Measurements from ENCODE around the gene TEX38. TPM values are rescaled to one million over a fixed set of nuclear protein-coding genes. Genes with fewer than 3 reads are reported as not detected.

The TEX38 gene
- total RNA-seq, 2 donors from 2014 or later: not detected

DNA sequence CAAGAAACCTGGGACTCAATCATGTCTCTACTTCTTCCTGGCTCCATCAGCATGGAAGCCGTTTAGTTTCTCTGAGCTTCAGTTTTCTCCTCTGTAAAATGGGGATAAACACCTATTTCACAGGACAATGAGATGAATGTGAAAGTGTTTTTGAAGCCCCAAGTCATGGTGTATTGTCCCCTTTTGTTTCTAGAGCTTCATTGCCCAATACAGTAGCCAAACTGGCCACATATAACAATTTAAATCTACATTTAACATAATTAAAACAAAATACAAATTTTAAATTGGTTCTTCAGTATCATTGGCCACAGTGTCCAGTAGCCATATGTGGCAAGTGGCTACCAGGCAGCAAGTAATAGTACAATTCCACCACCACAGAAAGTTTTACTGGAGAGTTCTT is 49.5 kb downstream of the TEX38 start:
- Histone ChIP-seq H3K9me3 (no peaks in the 10 kb centered on the region), H3K9ac (ENCODE audit: low read depth in 2 of 2, low read length in 2 of 2) (no peak overlapping the region), H3K4me3 (no peak overlapping the region), H3K36me3 (no peaks in the 10 kb centered on the region), H3K27me3 (no peaks in the 10 kb centered on the region), H3K27ac (no peak overlapping the region), H3K4me1 (peaks cover 13% of the 10 kb centered on the region)
- intact Hi-C loops (cut with DNase I): loop anchor here (5.0 to 10.0 kb wide), 2 partner anchors 189 to 276 kb away; no protein-coding TSS in a partner anchor
- DNase-seq: no peak
- TF ChIP-seq, protein P1, sequence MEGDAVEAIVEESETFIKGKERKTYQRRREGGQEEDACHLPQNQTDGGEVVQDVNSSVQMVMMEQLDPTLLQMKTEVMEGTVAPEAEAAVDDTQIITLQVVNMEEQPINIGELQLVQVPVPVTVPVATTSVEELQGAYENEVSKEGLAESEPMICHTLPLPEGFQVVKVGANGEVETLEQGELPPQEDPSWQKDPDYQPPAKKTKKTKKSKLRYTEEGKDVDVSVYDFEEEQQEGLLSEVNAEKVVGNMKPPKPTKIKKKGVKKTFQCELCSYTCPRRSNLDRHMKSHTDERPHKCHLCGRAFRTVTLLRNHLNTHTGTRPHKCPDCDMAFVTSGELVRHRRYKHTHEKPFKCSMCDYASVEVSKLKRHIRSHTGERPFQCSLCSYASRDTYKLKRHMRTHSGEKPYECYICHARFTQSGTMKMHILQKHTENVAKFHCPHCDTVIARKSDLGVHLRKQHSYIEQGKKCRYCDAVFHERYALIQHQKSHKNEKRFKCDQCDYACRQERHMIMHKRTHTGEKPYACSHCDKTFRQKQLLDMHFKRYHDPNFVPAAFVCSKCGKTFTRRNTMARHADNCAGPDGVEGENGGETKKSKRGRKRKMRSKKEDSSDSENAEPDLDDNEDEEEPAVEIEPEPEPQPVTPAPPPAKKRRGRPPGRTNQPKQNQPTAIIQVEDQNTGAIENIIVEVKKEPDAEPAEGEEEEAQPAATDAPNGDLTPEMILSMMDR (IDR thresholded peaks at IDR 0.05): no peak

DNA sequence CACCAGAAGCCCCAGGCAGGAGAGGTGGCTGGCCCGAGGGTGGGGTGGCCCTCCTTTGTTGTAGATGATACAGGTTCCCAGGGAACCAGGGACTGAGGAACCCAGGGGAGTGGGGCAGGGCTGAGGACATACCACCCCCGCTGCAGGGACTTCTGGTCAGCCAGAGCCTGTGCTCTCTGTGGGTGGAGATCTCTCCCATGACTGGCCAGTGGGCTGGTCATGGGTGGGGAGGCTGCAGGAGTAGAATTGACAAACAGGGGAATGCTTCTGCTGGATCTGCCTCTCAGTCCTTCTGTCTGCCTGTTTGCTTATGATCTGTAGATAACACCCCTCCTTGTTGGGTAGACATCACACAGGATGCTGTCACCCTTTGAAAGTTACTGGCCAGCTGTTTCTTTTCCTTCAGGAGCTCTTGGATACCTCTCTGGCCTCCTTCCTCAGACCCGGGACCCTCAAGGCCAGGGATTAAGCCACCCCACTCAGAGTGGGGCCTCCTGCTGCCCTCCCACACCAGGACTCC is 50.1 kb downstream of the TEX38 start:
- no peak overlapping the region for H3K27ac ChIP-seq
- no peaks in the 10 kb centered on the region for H3K36me3 ChIP-seq
- no peaks in the 10 kb centered on the region for H3K9me3 ChIP-seq
- intact Hi-C loops (cut with DNase I): loop anchor here (5.0 to 10.0 kb wide), 2 partner anchors 189 to 277 kb away; no protein-coding TSS in a partner anchor
- peaks cover 13% of the 10 kb centered on the region for H3K4me1 ChIP-seq
- no peak overlapping the region for H3K9ac ChIP-seq (ENCODE audit: low read depth in 2 of 2, low read length in 2 of 2)
- H3K27me3 ChIP-seq: no peaks in the 10 kb centered on the region
- TF ChIP-seq, protein P1 (IDR thresholded peaks at IDR 0.05): no peak
- no peak for DNase-seq
- H3K4me3 ChIP-seq: no peak overlapping the region

Other genes starting within 250 kb of the TEX38 start
- gene DMBX1, start 182.0 kb upstream of the TEX38 start, total RNA-seq: not detected
- not detected for gene KNCN, start 120.2 kb upstream of the TEX38 start, total RNA-seq
- gene MKNK1, start 67.6 kb upstream of the TEX38 start, total RNA-seq: 10 to 100 TPM; 27.0 to 36.8 TPM
- gene MOB3C, start 55.0 kb upstream of the TEX38 start, total RNA-seq: 10 to 100 TPM; 11.8 to 16.3 TPM
- gene ATPAF1, start 3.5 kb upstream of the TEX38 start, total RNA-seq: 10 to 100 TPM; 55.8 to 66.1 TPM
- gene EFCAB14, start 47.3 kb downstream of the TEX38 start, total RNA-seq: 100 to 1,000 TPM in 1 of 2 donors, 10 to 100 TPM in 1; 87.4 to 114 TPM
- 1 to 10 TPM in 1 of 2 donors, not detected in 1; 1.2 TPM for gene CYP4B1, start 127.2 kb downstream of the TEX38 start, total RNA-seq

All from colonic mucosa (tissue), 4 donors.